BLaER1 treated with 17β-estradiol and CSF1 and Interleukin-3, amounts not matched to agents 10 nM and 100 nM (cell line): ENCODE results near the gene ZNF525.
"Not testable (repeated sequence)": the region's sequence is repeated elsewhere in the genome, so short reads cannot be mapped to it uniquely, and the experiment has no call there.

Experiments used
- H3K27ac ChIP-seq, 11 experiments: shearing (Covaris generic); formaldehyde crosslinking; 2 replicates each; pipeline ENCODE4 v1.8.1; 2022
- H3K27me3 ChIP-seq, 11 experiments: shearing (Covaris generic); formaldehyde crosslinking; 2 replicates each; pipeline ENCODE4 v1.8.1; 2022
- H3K36me3 ChIP-seq, 11 experiments: shearing (Covaris generic); formaldehyde crosslinking; 2 replicates each; pipeline ENCODE4 v1.8.1; 2022
- H3K4me1 ChIP-seq, 10 experiments: shearing (Covaris generic); formaldehyde crosslinking; 2 replicates each; pipeline ENCODE4 v1.8.1; 2022
- H3K4me2 ChIP-seq, 11 experiments: shearing (Covaris generic); formaldehyde crosslinking; 2 replicates each; pipeline ENCODE4 v1.8.1; 2022
- H3K4me3 ChIP-seq, 10 experiments: shearing (Covaris generic); formaldehyde crosslinking; 2 replicates each; pipeline ENCODE4 v1.8.1; 2022
- H3K9ac ChIP-seq, 11 experiments: shearing (Covaris generic); formaldehyde crosslinking; 2 replicates each; pipeline ENCODE4 v1.8.1; 2022
- H3K9me3 ChIP-seq, 11 experiments: shearing (Covaris generic); formaldehyde crosslinking; replicated peaks in 1 of 11; 2 replicates each; pipeline ENCODE4 v1.8.1; 2022
- H4K20me1 ChIP-seq, 11 experiments: shearing (Covaris generic); formaldehyde crosslinking; 2 replicates each; pipeline ENCODE4 v1.8.1; 2022
- Cebpa-rat ChIP-seq, 11 experiments: shearing (Covaris generic); IDR thresholded peaks; 2 replicates each; pipeline ENCODE4 v1.8.1; 2022

The ZNF525 gene

DNA sequence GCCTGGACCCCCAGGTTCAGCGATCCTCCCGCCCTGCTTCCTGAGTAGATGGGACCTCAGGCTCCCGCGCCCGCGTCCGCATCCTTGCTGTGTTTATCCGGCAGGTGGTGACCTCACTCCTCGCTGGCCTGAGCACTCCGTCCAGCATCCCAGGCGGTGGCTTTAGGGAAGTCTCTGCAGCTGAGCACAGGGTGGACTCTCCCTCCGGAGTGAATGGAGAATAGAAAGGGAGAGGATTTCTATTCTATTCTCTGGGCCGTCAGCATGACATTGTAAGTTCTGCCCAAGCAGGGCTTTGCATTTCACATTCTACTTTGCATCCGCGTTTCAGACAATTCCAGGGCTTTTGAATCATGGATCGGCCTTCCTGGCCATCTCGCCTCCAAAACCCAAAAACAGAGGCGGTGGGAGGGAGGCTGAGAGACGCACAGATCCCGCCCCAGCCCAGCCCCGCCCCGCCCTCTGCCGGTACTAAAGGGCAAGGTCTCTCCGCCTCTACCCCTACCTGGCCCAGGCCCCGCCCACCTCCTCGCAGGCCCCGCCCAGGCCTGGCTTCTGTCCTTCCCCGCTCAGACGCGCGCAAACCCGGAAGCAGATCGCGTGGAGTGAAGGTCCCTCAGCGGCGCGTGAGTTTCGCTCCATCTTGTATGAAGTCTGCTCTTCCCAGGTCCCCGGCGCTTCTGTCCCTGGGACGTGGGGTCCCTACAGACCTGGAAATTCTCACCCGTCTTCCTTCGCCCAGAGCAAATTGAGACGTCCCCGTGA is at the start of gene ZNF525:
Gene ZNF525, plus strand, starts transcription at position 572 of the 765 bp plus-strand sequence. CDS start 6,577 bp downstream, outside the sequence.
- Histone ChIP-seq H3K9me3 (peaks cover 22 to 28% (median 25%) of the 10 kb centered on the region in 11 experiments), H4K20me1 (no peaks in the 10 kb centered on the region), H3K27ac (peak within 1 kb of the TSS; percentile 28 to 94 (median 86); a peak in 21 of 22 replicates), H3K27me3 (no peaks in the 10 kb centered on the region), H3K9ac (peak within 1 kb of the TSS; percentile 82 to 95 (median 87)), H3K4me2 (peak within 1 kb of the TSS; percentile 71 to 94 (median 83)), H3K36me3 (peaks cover 2 to 24% (median 16%) of the 10 kb centered on the region in 11 experiments; a peak in 17 of 22 replicates), H3K4me3 (peak within 1 kb of the TSS; percentile 69 to 91 (median 80)), H3K4me1 (peaks cover 8 to 18% (median 15%) of the 10 kb centered on the region in 10 experiments; a peak in 19 of 20 replicates)
- no peak for TF ChIP-seq Cebpa-rat (IDR thresholded peaks at IDR 0.05)

DNA sequence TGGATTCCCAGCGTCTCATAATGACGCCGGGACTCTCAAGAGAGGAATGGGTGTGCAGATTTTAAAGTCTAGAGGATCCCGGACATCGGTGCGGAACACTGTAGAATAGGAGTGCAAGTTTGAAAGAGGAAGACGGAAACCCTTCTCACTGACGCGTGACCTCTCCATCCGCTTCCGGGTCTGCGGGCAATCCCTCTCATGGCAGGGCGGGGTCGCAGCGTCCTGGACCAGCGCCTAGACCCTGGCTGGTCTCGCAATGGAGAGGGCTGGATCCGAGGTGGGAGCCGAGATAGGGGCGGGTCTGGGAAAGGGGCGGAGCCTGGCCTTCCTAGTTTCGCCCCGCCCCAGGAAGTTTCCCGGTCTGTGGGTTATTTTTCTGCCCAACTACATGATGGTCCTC is 36.5 kb upstream of the ZNF525 start:
- Histone ChIP-seq H3K9ac (no peak overlapping the region), H3K27ac (no peak overlapping the region), H3K27me3 (no peaks in the 10 kb centered on the region), H3K4me3 (no peak overlapping the region), H3K36me3 (no peaks in the 10 kb centered on the region), H3K4me2 (no peak overlapping the region), H4K20me1 (no peaks in the 10 kb centered on the region), H3K9me3 (peaks cover 78 to 90% (median 86%) of the 10 kb centered on the region in 11 experiments), H3K4me1 (peaks cover 0 to 5% (median 0%) of the 10 kb centered on the region in 10 experiments; a peak in 1 of 20 replicates)
- no peak for TF ChIP-seq Cebpa-rat (IDR thresholded peaks at IDR 0.05)

- peaks cover 0 to 4% (median 0%) of the 10 kb centered on the region in 11 experiments; a peak in 1 of 22 replicates for H4K20me1 ChIP-seq
- peak overlapping the region in 9 of 10 experiments; percentile 71 to 92 (median 81); a peak in 13 of 20 replicates for H3K4me3 ChIP-seq
- H3K27ac ChIP-seq, result no peak overlapping the region
- peak overlapping the region in 2 of 11 experiments; percentile 84 to 86; a peak in 2 of 22 replicates for H3K9ac ChIP-seq
- H3K27me3 ChIP-seq, result no peaks in the 10 kb centered on the region
- peaks cover 11 to 25% (median 20%) of the 10 kb centered on the region in 10 experiments for H3K4me1 ChIP-seq
- H3K36me3 ChIP-seq, result peaks cover 3 to 25% (median 19%) of the 10 kb centered on the region in 11 experiments
- H3K4me2 ChIP-seq, result peak overlapping the region in 10 of 11 experiments; percentile 75 to 94 (median 89); a peak in 18 of 22 replicates
- peaks cover 57 to 81% (median 76%) of the 10 kb centered on the region in 11 experiments for H3K9me3 ChIP-seq
- TF ChIP-seq Cebpa-rat (IDR thresholded peaks at IDR 0.05), result no peak
These were observed 33.0 kb upstream of the ZNF525 start for GRCh38 chr19:53332484-53332883.

- Histone ChIP-seq H3K9me3 (peaks cover 57 to 81% (median 76%) of the 10 kb centered on the region in 11 experiments), H3K4me2 (peak overlapping the region; percentile 75 to 94 (median 89)), H3K27ac (peak overlapping the region in 10 of 11 experiments; percentile 9 to 89 (median 54); a peak in 12 of 22 replicates), H3K9ac (peak overlapping the region; percentile 75 to 92 (median 87)), H3K36me3 (peaks cover 9 to 31% (median 24%) of the 10 kb centered on the region in 11 experiments), H3K4me3 (peak overlapping the region; percentile 71 to 92 (median 82)), H3K27me3 (no peaks in the 10 kb centered on the region), H4K20me1 (peaks cover 0 to 4% (median 0%) of the 10 kb centered on the region in 11 experiments; a peak in 2 of 22 replicates), H3K4me1 (peaks cover 11 to 25% (median 20%) of the 10 kb centered on the region in 10 experiments)
- no peak for TF ChIP-seq Cebpa-rat (IDR thresholded peaks at IDR 0.05)
These were observed 32.4 kb upstream of the ZNF525 start for GRCh38 chr19:53333066-53333462.

DNA sequence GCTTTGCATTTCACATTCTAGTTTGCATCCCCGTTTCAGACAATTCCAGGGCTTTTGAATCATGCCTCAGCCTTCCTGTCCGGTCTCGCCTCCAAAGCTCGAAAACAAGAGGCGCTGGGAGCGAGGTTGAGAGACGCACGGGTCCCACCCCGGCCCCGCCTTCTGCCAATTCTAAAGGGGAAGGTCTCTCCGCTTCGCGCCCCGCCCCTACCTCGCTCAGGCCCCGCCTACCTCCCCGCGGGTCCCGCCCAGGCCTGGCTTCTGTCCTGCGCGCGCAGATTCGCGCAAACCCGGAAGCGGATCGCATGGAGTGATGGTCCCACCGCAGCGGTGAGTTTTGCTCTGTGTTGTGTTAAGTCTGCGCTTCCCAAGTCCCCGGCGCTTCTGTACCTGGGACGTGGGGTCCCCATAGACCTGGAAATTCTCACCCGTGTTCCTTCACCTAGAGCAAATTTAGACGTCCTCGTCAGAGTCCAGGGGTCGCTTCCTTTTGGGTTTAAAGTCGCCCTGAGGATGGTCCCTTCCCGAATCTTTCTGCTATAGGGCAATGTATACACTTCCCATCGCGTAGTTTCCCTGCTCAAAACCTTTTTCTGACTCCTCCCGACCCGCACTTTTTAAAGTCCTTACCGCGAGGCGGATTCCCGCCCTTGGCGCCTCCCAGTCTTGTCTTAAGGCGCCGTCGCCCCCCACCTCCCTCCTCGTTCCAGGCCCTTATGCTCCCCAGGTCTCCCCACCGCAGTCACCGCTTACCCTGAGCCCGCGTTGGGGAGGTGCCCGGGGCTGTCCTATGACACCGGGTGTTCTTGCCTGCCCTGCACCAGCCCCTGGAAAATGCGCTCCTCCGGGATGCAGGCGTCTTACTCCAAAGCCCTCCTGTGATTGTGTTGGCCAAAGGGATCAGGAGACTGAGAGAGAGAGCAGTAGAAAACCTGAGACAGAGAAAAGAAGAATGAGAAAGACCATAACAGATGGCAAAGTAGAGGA is 31.7 kb upstream of the ZNF525 start, which contains the start of gene ZNF845:
Gene ZNF845, plus strand, starts transcription at position 287 of the 987 bp plus-strand sequence. CDS start 7,559 bp downstream, outside the sequence.
- Histone ChIP-seq H3K36me3 (peaks cover 16 to 38% (median 31%) of the 10 kb centered on the region in 11 experiments), H3K4me1 (peaks cover 11 to 25% (median 20%) of the 10 kb centered on the region in 10 experiments), H3K4me3 (peak within 1 kb of the TSS; percentile 71 to 92 (median 82)), H3K27me3 (no peaks in the 10 kb centered on the region), H3K27ac (peak within 1 kb of the TSS; percentile 59 to 89 (median 83)), H3K9ac (peak within 1 kb of the TSS; percentile 82 to 92 (median 87)), H4K20me1 (peaks cover 0 to 4% (median 0%) of the 10 kb centered on the region in 11 experiments; a peak in 2 of 22 replicates), H3K9me3 (peaks cover 51 to 81% (median 76%) of the 10 kb centered on the region in 11 experiments), H3K4me2 (peak within 1 kb of the TSS; percentile 84 to 94 (median 92))
- no peak for TF ChIP-seq Cebpa-rat (IDR thresholded peaks at IDR 0.05)

DNA sequence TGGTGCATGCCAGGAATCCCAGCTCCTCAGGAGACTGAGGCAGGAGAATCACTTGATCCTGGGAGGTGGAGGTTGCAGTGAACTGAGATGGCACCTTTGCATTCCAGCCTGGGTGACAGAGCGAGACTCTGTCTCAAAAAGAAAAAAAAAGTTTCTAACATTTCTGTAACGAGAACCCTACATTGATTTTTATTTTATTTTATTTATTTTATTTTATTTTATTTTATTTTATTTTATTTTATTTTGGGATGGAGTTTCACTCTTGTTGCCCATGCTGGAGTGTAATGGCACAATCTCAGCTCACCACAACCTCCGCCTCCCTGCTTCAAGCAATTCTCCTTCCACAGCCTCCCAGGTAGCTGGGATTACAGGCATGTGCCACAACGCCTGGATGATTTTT is 21.1 kb upstream of the ZNF525 start:
- not testable (repeated sequence) for H3K9ac ChIP-seq, H4K20me1 ChIP-seq, H3K4me1 ChIP-seq, H3K27me3 ChIP-seq, H3K4me2 ChIP-seq, H3K4me3 ChIP-seq, H3K27ac ChIP-seq
- H3K9me3 ChIP-seq, result peaks cover 96 to 100% (median 100%) of the 10 kb centered on the region in 11 experiments
- H3K36me3 ChIP-seq, result peaks cover 100% of the 10 kb centered on the region in 11 experiments

DNA sequence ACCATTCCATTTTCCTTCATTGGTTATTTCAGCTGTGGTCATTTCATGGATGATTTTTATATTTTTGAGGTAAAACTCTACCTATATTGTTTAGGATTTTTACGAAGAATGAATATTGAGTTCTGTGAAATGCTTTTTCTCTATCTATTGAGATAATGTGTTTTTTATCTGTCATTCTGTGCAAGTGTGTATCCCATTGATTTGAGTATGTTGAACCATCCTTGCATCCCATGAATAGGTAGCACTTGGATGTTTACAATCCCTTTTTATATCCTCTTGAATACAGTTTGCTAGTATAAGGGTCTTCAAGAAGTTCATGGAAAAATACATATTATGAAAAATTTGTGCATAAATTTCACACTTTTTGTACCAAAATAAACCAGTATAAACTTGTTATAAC is 9.8 kb upstream of the ZNF525 start:
- Histone ChIP-seq H3K36me3 (peaks cover 55 to 71% (median 64%) of the 10 kb centered on the region in 11 experiments), H4K20me1 (no peaks in the 10 kb centered on the region), H3K9me3 (peaks cover 81 to 96% (median 85%) of the 10 kb centered on the region in 11 experiments), H3K27me3 (no peaks in the 10 kb centered on the region), H3K4me2 (no peak overlapping the region), H3K27ac (no peak overlapping the region), H3K4me1 (no peaks in the 10 kb centered on the region), H3K4me3 (peak overlapping the region in 3 of 10 experiments; percentile 1 to 31 (median 29); a peak in 4 of 20 replicates), H3K9ac (no peak overlapping the region)
- TF ChIP-seq Cebpa-rat (IDR thresholded peaks at IDR 0.05), result no peak

- peaks cover 58 to 74% (median 62%) of the 10 kb centered on the region in 11 experiments for H3K9me3 ChIP-seq
- H3K4me2 ChIP-seq, result no peak overlapping the region
- no peak for TF ChIP-seq Cebpa-rat (IDR thresholded peaks at IDR 0.05)
- no peaks in the 10 kb centered on the region for H3K27me3 ChIP-seq
- H3K27ac ChIP-seq, result no peak overlapping the region
- no peaks in the 10 kb centered on the region for H3K4me1 ChIP-seq
- peaks cover 33 to 49% (median 42%) of the 10 kb centered on the region in 11 experiments for H3K36me3 ChIP-seq
- no peak overlapping the region for H3K4me3 ChIP-seq
- H4K20me1 ChIP-seq, result no peaks in the 10 kb centered on the region
- no peak overlapping the region for H3K9ac ChIP-seq
These were observed 7.5 kb upstream of the ZNF525 start for GRCh38 chr19:53357821-53358581.

GRCh38 chr19:53360056-53360455 is 5.4 kb upstream of the ZNF525 start:
- H3K27me3 ChIP-seq, H3K4me2 ChIP-seq, H3K27ac ChIP-seq, H3K9ac ChIP-seq, H4K20me1 ChIP-seq, H3K4me3 ChIP-seq, H3K4me1 ChIP-seq: not testable (repeated sequence)
- peaks cover 37 to 53% (median 41%) of the 10 kb centered on the region in 11 experiments for H3K9me3 ChIP-seq
- peaks cover 13 to 28% (median 21%) of the 10 kb centered on the region in 11 experiments for H3K36me3 ChIP-seq
